LHCN-M2 (cell line): Measurements from ENCODE around the gene CST9L. TPM values are rescaled to one million over a fixed set of nuclear protein-coding genes. Genes with fewer than 3 reads are reported as not detected.

Experiments
- total RNA-seq: library from RNA; depleted of rRNA; stranded (reverse); fragments of >200 nt; gene quantifications from 2 replicates; pipeline ENCODE4 v1.2.3, GENCODE V29; 2014; rRNA removed

The CST9L gene
- total RNA-seq, 1 experiment from 2014 or later = not detected

Other genes starting within 250 kb of the CST9L start
- 54.2 and 73.4 TPM in 2 replicates for gene NXT1, start 217.7 kb downstream of the CST9L start, total RNA-seq
- gene GZF1, start 206.3 kb downstream of the CST9L start, total RNA-seq = 18.7 and 19.6 TPM in 2 replicates
- gene NAPB, start 147.0 kb downstream of the CST9L start, total RNA-seq = 12.8 and 14.2 TPM in 2 replicates
- gene CSTL1, start 128.8 kb downstream of the CST9L start, total RNA-seq = not detected in 2 replicates
- not detected in 2 replicates for gene CST11, start 115.6 kb downstream of the CST9L start, total RNA-seq
- not detected in 2 replicates for gene CST8, start 77.4 kb downstream of the CST9L start, total RNA-seq
- not detected in 2 replicates for gene CST9, start 37.4 kb upstream of the CST9L start, total RNA-seq
- gene CST3, start 69.5 kb upstream of the CST9L start, total RNA-seq = 356 and 431 TPM in 2 replicates
- not detected in 2 replicates for gene CST4, start 120.6 kb upstream of the CST9L start, total RNA-seq
- gene CST1, start 182.5 kb upstream of the CST9L start, total RNA-seq = not detected in 2 replicates